ENCODE results near the gene ZNF227.

The ZNF227 gene

GRCh38 chr19:44258835-44259413 is 46.6 kb downstream of the ZNF227 start:
- Mint-ChIP-seq H3K4me3 (no peak overlapping the region), H3K36me3 (peaks cover 39 to 63% of the 10 kb centered on the region in 2 donors), H3K4me1 (peaks cover 11 to 13% of the 10 kb centered on the region in 2 donors), H3K27me3 (no peaks in the 10 kb centered on the region), H3K9me3 (peaks cover 35 to 45% of the 10 kb centered on the region in 2 donors), H3K27ac (no peak overlapping the region)
- no peak for DNase-seq
- ATAC-seq (replicated peaks), result no peak

GRCh38 chr19:44260343-44260681 is 48.0 kb downstream of the ZNF227 start:
- Mint-ChIP-seq H3K4me3 (peak overlapping the region; percentile 80 to 86), H3K9me3 (peaks cover 26 to 35% of the 10 kb centered on the region in 2 donors), H3K27ac (peak overlapping the region; percentile 89), H3K4me1 (peaks cover 11 to 13% of the 10 kb centered on the region in 2 donors), H3K27me3 (no peaks in the 10 kb centered on the region), H3K36me3 (peaks cover 26 to 51% of the 10 kb centered on the region in 2 donors)
- DNase-seq (no peak), ATAC-seq (replicated peaks) (peak; percentile 6 to 7)

DNA sequence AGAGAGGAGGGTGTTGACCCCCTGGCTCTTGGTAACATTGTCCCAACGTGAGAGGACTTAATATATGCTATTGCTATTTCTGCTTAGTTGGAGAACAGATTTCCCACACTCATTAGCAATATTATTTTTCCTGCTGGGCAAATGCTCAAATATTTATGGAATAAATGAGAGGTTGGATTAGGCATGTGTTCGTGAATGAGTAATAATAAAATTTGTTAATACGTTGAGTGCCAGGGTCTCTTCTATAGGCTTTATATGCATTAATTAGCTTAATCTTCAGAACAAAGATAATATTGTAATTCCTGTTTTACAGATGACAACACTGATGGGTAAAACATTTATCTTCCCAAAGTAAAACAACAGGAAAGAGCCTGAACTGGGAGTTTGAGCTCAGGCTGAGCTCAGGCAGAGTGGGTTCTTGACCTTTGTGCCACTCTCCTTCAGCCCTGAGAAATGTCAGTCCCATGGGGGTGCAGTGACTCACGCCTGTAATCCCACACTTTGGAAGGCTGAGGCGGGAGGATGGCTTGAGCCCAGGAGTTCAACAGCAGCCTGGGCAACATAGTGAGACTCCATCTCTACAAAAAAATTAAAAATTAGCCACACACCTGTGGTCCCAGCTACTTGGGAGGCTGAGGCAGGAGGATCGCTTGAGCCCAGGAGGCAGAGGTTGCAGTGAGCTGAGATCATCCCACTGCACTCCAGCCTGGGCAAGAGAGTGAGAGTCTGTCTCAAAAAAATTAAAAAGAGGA is 48.5 kb downstream of the ZNF227 start:
- H3K9me3 Mint-ChIP-seq, result peaks cover 22 to 29% of the 10 kb centered on the region in 2 donors
- no peaks in the 10 kb centered on the region for H3K27me3 Mint-ChIP-seq
- ATAC-seq (replicated peaks) (no peak), DNase-seq (no peak)
- peaks cover 27 to 51% of the 10 kb centered on the region in 2 donors for H3K36me3 Mint-ChIP-seq
- peak overlapping the region; percentile 89 for H3K27ac Mint-ChIP-seq
- peaks cover 11 to 13% of the 10 kb centered on the region in 2 donors for H3K4me1 Mint-ChIP-seq
- peak overlapping the region; percentile 80 to 86 for H3K4me3 Mint-ChIP-seq

DNA sequence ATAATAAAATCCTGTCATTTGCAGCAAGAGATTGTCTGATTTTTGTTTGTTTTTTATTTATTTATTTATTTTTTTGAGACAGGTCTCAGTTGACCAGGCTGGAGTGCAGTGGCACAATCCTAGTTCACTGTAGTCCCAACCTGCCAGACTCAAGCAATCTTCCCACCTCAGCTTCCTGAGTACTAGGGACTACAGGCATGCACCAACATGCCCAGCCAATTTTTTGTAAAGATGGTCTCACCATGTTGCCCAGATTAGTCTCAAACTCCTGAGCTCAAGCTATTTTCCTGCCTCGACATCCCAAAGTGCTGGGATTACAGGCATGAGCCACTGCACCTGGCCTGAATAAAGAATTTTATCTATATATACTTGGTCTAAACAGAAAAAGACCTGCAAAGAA is 65.0 kb downstream of the ZNF227 start:
- Mint-ChIP-seq H3K4me1 (no peaks in the 10 kb centered on the region), H3K27me3 (no peaks in the 10 kb centered on the region), H3K4me3 (no peak overlapping the region), H3K36me3 (peaks cover 56 to 81% of the 10 kb centered on the region in 2 donors), H3K27ac (no peak overlapping the region), H3K9me3 (peaks cover 33 to 46% of the 10 kb centered on the region in 2 donors)
- no peak for ATAC-seq (replicated peaks)
- no peak for DNase-seq

DNA sequence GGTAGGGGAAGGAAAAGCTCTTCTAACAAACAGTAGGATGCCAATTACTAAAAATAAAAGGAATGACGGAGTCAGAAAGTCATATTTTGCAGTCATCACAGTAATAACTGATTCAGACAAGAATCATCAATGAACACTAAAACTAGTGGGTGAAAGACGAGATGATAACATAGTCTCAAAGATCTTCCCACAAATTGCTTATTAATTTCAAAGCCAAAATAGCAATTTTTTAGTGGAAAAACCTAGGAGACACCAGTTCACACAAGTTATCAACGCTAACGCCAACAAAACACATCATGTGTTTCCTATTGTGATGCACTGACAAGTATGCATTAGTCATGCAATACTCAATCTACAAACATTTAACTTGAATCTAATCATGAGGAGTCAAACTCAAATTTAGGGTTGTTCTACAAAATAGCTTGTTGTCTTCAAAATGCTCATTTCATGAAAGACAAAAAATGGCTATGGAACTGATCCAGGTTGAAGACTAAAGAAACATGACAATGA is 65.9 kb downstream of the ZNF227 start:
- no peaks in the 10 kb centered on the region for H3K4me1 Mint-ChIP-seq
- peaks cover 52 to 78% of the 10 kb centered on the region in 2 donors for H3K36me3 Mint-ChIP-seq
- H3K27me3 Mint-ChIP-seq, result no peaks in the 10 kb centered on the region
- no peak overlapping the region for H3K27ac Mint-ChIP-seq
- H3K9me3 Mint-ChIP-seq, result peaks cover 33 to 46% of the 10 kb centered on the region in 2 donors
- ATAC-seq (replicated peaks) (no peak), DNase-seq (no peak)
- no peak overlapping the region for H3K4me3 Mint-ChIP-seq

DNA sequence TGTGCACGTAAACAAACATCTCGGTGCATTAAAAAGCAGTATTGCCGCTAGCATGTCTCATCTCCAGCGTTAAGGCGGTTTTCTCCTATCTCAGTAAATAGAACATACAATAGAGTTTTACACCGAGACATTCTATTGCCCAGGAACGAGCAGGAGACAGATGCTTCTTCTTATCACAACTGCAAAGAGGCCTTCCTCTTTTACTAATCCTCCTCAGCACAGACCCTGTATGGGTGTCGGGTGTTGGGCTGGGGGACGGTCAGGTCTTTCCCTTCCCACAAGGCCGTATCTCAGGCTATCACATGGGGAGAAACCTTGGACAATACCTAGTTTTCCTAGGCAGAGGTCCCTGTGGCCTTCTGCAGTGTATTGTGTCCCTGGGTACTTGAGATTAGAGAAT is 68.6 kb downstream of the ZNF227 start:
- H3K36me3 Mint-ChIP-seq, result peaks cover 44 to 71% of the 10 kb centered on the region in 2 donors
- no peaks in the 10 kb centered on the region for H3K27me3 Mint-ChIP-seq
- no peaks in the 10 kb centered on the region for H3K4me1 Mint-ChIP-seq
- no peak overlapping the region for H3K4me3 Mint-ChIP-seq
- DNase-seq, result no peak
- ATAC-seq (replicated peaks), result no peak
- H3K27ac Mint-ChIP-seq, result no peak overlapping the region
- H3K9me3 Mint-ChIP-seq, result peaks cover 26 to 33% of the 10 kb centered on the region in 2 donors

GRCh38 chr19:44282846-44283245 is 70.5 kb downstream of the ZNF227 start:
- Mint-ChIP-seq H3K4me1 (no peaks in the 10 kb centered on the region), H3K36me3 (peaks cover 46 to 70% of the 10 kb centered on the region in 2 donors), H3K9me3 (peaks cover 26 to 34% of the 10 kb centered on the region in 2 donors), H3K27me3 (no peaks in the 10 kb centered on the region), H3K27ac (no peak overlapping the region), H3K4me3 (no peak overlapping the region)
- DNase-seq (no peak), ATAC-seq (replicated peaks) (no peak)

DNA sequence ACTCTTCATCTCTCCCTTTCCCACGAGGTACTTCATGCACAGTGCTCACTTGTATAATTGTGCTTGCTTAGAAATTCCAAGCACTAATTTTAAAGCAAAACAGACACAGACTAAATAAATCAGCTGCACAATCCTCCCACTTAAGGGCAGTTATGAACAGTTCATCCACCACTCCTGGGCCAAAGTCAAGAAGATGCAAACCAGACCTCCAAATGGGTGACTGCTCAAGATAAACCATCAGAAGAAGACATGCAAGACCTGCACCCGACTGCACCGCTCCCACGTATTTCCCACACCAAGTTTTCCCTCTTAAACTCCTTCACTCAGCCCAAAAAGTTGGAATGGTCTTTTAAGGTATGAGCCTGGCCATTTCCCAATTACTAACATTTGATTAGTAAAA is 72.6 kb downstream of the ZNF227 start:
- peaks cover 60 to 71% of the 10 kb centered on the region in 2 donors for H3K36me3 Mint-ChIP-seq
- no peak for ATAC-seq (replicated peaks)
- no peak for DNase-seq
- H3K27ac Mint-ChIP-seq, result peak overlapping the region; percentile 38
- H3K9me3 Mint-ChIP-seq, result peaks cover 33% of the 10 kb centered on the region in 2 donors
- H3K27me3 Mint-ChIP-seq, result no peaks in the 10 kb centered on the region
- no peak overlapping the region for H3K4me3 Mint-ChIP-seq
- H3K4me1 Mint-ChIP-seq, result no peaks in the 10 kb centered on the region
